ENCODE data around the gene PHYKPL.

The PHYKPL gene

DNA sequence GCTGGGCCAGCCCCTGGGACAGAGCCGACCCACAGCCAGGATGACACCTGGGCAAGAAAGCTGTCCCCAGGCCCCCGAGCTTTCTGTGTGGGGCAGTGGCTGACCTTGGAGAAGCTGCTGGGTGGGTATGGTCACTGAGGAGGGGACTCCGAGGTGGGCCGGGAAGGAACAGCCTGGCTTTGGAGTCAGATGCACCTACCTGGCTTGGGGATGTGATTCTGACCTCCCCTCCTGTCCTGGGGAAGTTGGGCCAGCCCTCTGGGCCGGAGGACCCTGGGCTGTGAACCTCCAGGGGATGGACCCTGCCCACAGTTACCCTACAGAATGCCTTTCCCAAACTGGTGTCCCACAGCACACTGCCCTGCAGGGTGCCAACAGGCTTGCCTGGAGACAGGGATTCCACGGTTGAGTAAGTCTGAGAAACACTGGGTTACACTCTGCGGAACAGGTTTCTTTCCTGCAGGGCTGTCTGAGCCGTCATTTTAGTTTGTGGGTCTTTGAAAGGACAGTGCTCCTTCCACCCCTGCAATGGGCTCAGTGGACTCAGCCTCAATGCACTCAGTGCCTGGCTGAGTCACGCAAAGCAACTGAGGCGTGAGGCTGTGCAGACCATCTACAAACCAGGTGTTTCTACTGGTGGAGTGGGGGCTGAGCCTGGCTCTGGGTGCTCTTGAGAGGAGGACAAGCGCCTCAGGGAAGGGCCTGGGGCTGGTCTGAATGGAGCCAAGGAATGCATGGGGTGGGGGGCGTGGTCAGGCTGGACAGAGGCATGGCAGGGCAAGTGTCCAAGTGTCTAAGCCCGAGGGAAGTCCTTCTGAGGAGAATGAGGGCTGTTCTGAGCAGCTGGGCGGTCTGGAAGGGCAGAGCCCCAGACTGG, 41.3 kb upstream of the PHYKPL start:
- TF ChIP-seq, protein P1, sequence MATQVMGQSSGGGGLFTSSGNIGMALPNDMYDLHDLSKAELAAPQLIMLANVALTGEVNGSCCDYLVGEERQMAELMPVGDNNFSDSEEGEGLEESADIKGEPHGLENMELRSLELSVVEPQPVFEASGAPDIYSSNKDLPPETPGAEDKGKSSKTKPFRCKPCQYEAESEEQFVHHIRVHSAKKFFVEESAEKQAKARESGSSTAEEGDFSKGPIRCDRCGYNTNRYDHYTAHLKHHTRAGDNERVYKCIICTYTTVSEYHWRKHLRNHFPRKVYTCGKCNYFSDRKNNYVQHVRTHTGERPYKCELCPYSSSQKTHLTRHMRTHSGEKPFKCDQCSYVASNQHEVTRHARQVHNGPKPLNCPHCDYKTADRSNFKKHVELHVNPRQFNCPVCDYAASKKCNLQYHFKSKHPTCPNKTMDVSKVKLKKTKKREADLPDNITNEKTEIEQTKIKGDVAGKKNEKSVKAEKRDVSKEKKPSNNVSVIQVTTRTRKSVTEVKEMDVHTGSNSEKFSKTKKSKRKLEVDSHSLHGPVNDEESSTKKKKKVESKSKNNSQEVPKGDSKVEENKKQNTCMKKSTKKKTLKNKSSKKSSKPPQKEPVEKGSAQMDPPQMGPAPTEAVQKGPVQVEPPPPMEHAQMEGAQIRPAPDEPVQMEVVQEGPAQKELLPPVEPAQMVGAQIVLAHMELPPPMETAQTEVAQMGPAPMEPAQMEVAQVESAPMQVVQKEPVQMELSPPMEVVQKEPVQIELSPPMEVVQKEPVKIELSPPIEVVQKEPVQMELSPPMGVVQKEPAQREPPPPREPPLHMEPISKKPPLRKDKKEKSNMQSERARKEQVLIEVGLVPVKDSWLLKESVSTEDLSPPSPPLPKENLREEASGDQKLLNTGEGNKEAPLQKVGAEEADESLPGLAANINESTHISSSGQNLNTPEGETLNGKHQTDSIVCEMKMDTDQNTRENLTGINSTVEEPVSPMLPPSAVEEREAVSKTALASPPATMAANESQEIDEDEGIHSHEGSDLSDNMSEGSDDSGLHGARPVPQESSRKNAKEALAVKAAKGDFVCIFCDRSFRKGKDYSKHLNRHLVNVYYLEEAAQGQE (IDR thresholded peaks at IDR 0.05; ENCODE audit: insufficient read depth in 1 of 2, low read depth in 2 of 2, low read length in 2 of 2): peak in 1 of 2 experiments; percentile 43; a peak in 1 of 4 replicates
- TF ChIP-seq POLR2AphosphoS5 (IDR thresholded peaks at IDR 0.05; ENCODE audit: low read depth, low read length): no peak

DNA sequence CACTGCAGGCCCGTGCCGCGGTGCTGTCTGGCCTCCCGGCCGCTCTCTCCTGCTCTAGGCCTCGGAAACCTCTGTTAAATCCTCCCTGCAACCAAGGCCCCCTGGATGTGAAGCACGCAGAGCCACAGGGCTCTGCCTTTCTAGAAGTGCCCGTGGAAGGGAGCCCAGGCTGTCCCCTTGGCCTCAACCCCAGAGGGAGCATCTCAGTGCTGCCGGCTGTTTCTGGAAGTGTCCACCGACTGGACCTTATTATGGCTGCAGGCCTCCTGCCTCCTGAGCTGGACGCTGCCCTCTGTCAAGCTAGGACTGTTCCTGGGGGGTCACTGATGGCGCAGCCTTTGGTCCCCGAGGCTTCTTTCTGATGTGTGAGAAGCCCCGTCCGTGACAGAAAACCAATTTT, 40.4 kb upstream of the PHYKPL start:
- no peak for TF ChIP-seq SIN3A (IDR thresholded peaks at IDR 0.05; ENCODE audit: borderline replicate concordance, insufficient read depth, low read length)
- TF ChIP-seq, protein P1 (IDR thresholded peaks at IDR 0.05; ENCODE audit: insufficient read depth in 1 of 2, low read depth in 2 of 2, low read length in 2 of 2): no peak
- no peak for TF ChIP-seq FOXP2 (optimal IDR thresholded peaks at IDR 0.05; ENCODE audit: borderline replicate concordance, extremely low read depth, extremely low read length, insufficient read depth)
- no peak for TF ChIP-seq POLR2AphosphoS5 (IDR thresholded peaks at IDR 0.05; ENCODE audit: low read depth, low read length)
- no peak for TF ChIP-seq TAF1 (IDR thresholded peaks at IDR 0.05; ENCODE audit: borderline replicate concordance, insufficient read depth, low read length)

DNA sequence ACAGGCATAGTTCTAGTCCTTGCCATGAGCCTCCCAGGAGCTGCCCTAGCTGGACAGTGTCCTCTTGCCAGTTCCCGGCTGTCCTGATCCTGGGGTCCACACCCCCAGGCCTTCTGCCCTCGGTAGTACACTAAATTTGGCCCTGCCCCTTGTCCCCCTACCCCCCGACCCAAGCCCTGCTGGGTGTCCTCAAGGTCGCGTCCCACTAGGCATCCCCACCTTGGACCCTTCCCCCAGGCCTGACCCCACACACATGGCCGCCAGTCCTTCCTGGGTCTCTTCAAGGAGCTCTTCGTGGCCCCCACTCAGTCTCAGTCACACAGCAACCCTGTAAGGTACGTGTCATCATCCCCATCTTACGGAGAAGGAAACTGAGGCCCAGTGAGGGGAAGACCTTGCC, 40.0 kb upstream of the PHYKPL start:
- TF ChIP-seq POLR2AphosphoS5 (IDR thresholded peaks at IDR 0.05; ENCODE audit: low read depth, low read length) (no peak), FOXP2 (optimal IDR thresholded peaks at IDR 0.05; ENCODE audit: borderline replicate concordance, extremely low read depth, extremely low read length, insufficient read depth) (no peak), SIN3A (IDR thresholded peaks at IDR 0.05; ENCODE audit: borderline replicate concordance, insufficient read depth, low read length) (no peak)

DNA sequence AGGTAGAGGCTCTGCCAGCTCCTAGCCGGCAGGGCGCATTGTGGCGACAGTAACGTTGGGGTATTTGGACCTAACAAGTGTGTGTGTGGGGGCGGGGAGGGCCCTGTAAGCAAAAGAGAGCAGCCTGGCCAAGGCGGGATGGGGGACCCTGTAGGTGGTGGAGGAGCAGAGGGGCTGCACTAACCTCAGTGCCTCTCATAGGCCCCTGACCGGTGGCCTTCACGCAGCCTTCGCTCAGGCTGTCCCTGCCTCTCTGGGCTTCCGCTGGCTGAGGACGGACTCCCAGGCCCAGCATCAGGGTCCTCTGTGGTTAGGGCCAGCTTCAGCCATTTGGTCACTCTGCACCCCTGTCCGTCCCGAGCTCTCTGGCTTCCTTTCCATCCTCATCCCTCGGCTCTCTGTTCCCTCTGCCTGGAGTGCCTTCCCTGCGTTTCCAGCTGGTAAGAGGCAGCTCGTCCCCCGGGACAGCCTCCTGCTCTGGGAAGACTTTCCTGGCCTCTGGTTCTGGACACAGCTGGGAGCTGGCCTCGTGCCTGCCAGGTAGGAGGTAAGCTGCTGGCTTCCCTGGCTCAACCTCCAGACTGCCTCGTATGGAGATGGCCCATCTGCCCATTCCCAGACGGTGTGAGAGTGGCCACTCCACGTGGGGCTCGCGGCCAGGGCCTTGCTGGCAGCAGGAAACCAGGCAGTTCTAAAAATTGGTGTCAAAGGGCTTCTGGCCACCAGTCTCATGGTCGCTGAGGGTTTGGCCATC, 39.3 kb upstream of the PHYKPL start:
- TF ChIP-seq TAF1 (IDR thresholded peaks at IDR 0.05; ENCODE audit: borderline replicate concordance, insufficient read depth, low read length) (no peak), SIN3A (IDR thresholded peaks at IDR 0.05; ENCODE audit: borderline replicate concordance, insufficient read depth, low read length) (no peak), FOXP2 (optimal IDR thresholded peaks at IDR 0.05; ENCODE audit: borderline replicate concordance, extremely low read depth, extremely low read length, insufficient read depth) (no peak), POLR2AphosphoS5 (IDR thresholded peaks at IDR 0.05; ENCODE audit: low read depth, low read length) (no peak)
- TF ChIP-seq, protein P1 (IDR thresholded peaks at IDR 0.05; ENCODE audit: insufficient read depth in 1 of 2, low read depth in 2 of 2, low read length in 2 of 2): no peak

DNA sequence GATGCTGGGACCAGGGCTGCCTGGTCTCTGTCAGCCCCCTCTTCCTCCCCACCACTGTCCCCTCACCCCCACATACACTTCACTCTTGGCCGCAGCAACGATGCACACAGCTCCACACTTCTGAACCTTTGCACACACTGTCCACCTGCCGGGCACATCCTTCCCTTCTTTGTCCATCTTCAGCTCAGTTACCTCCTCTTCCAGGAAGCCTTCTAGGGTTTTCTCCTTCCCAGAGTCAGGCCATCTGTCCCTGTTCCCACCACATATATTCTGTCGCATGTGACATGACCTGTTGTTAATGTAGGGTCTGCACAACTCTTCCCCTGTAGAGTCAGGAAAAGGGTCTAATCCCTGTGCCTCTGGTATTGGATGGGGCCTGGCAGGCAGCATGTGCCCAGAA, 38.6 kb upstream of the PHYKPL start:
- no peak for TF ChIP-seq POLR2AphosphoS5 (IDR thresholded peaks at IDR 0.05; ENCODE audit: low read depth, low read length)
- TF ChIP-seq TAF1 (IDR thresholded peaks at IDR 0.05; ENCODE audit: borderline replicate concordance, insufficient read depth, low read length): no peak
- TF ChIP-seq SIN3A (IDR thresholded peaks at IDR 0.05; ENCODE audit: borderline replicate concordance, insufficient read depth, low read length): no peak
- TF ChIP-seq FOXP2 (optimal IDR thresholded peaks at IDR 0.05; ENCODE audit: borderline replicate concordance, extremely low read depth, extremely low read length, insufficient read depth): no peak
- TF ChIP-seq, protein P1 (IDR thresholded peaks at IDR 0.05; ENCODE audit: insufficient read depth in 1 of 2, low read depth in 2 of 2, low read length in 2 of 2): no peak

All from PFSK-1 (cell line).